Measurements from ENCODE around the gene AADACL2.

AADACL2 gene

DNA sequence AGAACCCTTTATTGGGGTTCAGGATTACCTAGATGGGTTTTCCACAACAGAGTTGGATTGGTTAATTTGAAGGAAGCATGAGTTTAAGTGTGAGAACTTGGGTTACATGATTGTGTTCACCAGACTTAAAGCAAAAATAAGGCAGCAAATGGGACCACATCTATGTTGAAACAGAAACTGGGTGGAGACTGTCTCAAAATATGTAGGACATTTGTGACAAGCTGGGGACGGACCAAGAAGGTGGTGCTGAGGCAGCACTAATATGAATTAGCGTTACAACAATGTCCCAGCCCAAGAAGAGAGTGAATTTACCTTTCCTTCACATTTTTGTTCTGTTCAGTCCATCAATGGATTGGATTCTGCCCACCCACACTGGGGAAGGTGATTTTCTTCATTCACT lies 866 bp upstream of the AADACL2 start:
- no peak overlapping the region for H3K4me3 ChIP-seq (ENCODE audit: low read length)
- no peak for DNase-seq (ENCODE audit: low read depth)
- no peak for TF ChIP-seq CTCF (conservative IDR thresholded peaks at IDR 0.05; ENCODE audit: low read depth, low read length)

DNA sequence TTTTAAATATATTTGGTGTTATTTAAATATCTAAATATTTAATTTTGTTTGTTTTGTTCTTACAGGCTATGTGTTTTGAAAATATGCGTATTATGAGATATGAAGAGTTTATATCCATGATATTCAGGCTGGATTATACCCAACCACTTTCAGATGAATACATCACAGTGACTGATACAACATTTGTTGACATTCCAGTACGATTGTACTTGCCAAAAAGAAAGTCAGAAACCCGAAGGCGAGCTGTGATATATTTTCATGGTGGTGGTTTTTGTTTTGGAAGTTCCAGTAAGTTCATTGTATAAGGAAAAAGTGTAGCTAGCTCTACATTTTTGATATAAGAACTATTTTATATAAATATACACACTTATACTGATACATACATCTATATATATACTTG lies 6.9 kb downstream of the AADACL2 start:
- TF ChIP-seq CTCF (conservative IDR thresholded peaks at IDR 0.05; ENCODE audit: low read depth, low read length), result no peak
- H3K4me3 ChIP-seq (ENCODE audit: low read length), result no peak overlapping the region
- DNase-seq (ENCODE audit: low read depth), result no peak

- TF ChIP-seq CTCF (conservative IDR thresholded peaks at IDR 0.05; ENCODE audit: low read depth, low read length), result no peak
- no peak for DNase-seq (ENCODE audit: low read depth)
These were observed 10.1 kb downstream of the AADACL2 start for GRCh38 chr3:151743855-151744254.

GRCh38 chr3:151750181-151750580 lies 16.5 kb downstream of the AADACL2 start:
- H3K4me3 ChIP-seq (ENCODE audit: low read length), result no peak overlapping the region
- TF ChIP-seq CTCF (conservative IDR thresholded peaks at IDR 0.05; ENCODE audit: low read depth, low read length), result no peak
- DNase-seq (ENCODE audit: low read depth), result no peak

More at GRCh38 chr3:151743855-151744254, 10.1 kb downstream of the AADACL2 start:
- no peak overlapping the region for H3K4me3 ChIP-seq (ENCODE audit: low read length)

DNA sequence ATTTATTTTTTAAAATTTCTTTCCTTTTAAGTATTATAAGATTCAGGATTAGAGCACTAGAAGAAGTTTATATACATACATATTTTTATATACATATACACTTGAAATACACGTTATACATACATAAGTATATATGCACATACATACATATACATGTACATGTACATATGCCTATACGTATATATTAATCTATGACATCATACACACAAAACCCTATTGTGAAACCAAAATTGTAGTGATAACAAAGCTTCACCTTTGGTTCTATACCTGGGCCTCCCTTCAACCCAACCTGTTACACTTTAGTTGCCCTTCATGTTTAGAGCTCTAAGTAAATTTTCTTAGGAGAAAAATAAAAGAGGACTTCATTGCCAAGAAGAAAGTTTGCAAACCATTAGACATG lies 17.0 kb downstream of the AADACL2 start:
- no peak for TF ChIP-seq CTCF (conservative IDR thresholded peaks at IDR 0.05; ENCODE audit: low read depth, low read length)
- H3K4me3 ChIP-seq (ENCODE audit: low read length), result no peak overlapping the region
- DNase-seq (ENCODE audit: low read depth), result no peak

GRCh38 chr3:151751161-151751560 lies 17.4 kb downstream of the AADACL2 start:
- no peak overlapping the region for H3K4me3 ChIP-seq (ENCODE audit: low read length)
- DNase-seq (ENCODE audit: low read depth), result no peak
- TF ChIP-seq CTCF (conservative IDR thresholded peaks at IDR 0.05; ENCODE audit: low read depth, low read length), result no peak

DNA sequence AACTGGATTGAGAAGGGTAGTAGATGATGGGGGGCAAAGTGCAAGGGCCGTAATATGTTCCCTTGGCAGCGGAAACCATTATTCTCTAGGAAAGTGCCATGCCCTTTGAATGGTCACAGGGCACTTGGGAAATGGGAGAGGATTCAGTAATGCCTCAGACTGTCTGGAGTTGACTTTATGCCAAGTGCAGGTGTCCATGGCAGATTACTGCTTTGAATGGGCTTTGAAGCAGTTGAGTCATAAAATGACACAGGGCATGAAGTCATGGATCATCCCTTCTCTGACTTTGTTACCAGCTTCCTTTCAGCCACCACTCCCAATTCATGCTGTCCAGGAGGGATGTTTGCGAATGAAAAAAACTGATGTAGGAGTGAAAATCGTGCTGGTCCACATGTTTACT lies 20.1 kb downstream of the AADACL2 start:
- no peak for DNase-seq (ENCODE audit: low read depth)
- no peak for TF ChIP-seq CTCF (conservative IDR thresholded peaks at IDR 0.05; ENCODE audit: low read depth, low read length)
- H3K4me3 ChIP-seq (ENCODE audit: low read length), result no peak overlapping the region
